ENCODE data around the gene ZMAT5. TPM values are rescaled to one million over a fixed set of nuclear protein-coding genes. Genes with fewer than 3 reads are reported as not detected.

The ZMAT5 gene
- polyA plus RNA-seq, 1 experiment: 16.4 TPM

- no peak for DNase-seq (ENCODE audit: low read depth, low spot score)
- CTCF ChIA-PET: no interaction called here
- no peak within 1 kb of the TSS for H3K4me3 ChIP-seq (ENCODE audit: low read depth, low read length)
These were observed 46.7 kb downstream of the ZMAT5 start, which contains the start of gene CABP7 for GRCh38 chr22:29719899-29720645. CABP7 (plus strand) TSS chr22:29720003; CDS start chr22:29720425, 422 bp downstream.

GRCh38 chr22:29718949-29719898 is 47.6 kb downstream of the ZMAT5 start:
- ChIA-PET CTCF (interaction anchor here (0.6 kb wide), 1 partner anchor 131 kb away, joined by 4 read pairs; no protein-coding TSS in a partner anchor), POLR2A (interaction anchor here (0.5 kb wide), 1 partner anchor 14 kb away, joined by 3 read pairs; no protein-coding TSS in a partner anchor)
- no peak for TF ChIP-seq CTCF (IDR thresholded peaks at IDR 0.05; ENCODE audit: low read depth, low read length)
- no peaks in the 10 kb centered on the region; the same call in 1 of the 2 replicates for H3K9me3 ChIP-seq (ENCODE audit: control insufficient read depth, insufficient read depth, low read length)
- no peak overlapping the region for H3K4me3 ChIP-seq (ENCODE audit: low read depth, low read length)
- no peak for DNase-seq (ENCODE audit: low read depth, low spot score)
- H3K27ac ChIP-seq (ENCODE audit: low read depth, low read length): no peak overlapping the region
- peaks cover 49% of the 10 kb centered on the region for H3K27me3 ChIP-seq (ENCODE audit: control insufficient read depth, insufficient read depth, low read length)

More at GRCh38 chr22:29719899-29720645, 46.7 kb downstream of the ZMAT5 start, which contains the start of gene CABP7:
- peaks cover 50% of the 10 kb centered on the region for H3K27me3 ChIP-seq (ENCODE audit: control insufficient read depth, insufficient read depth, low read length)
- POLR2A ChIA-PET: no interaction called here
- no peak for TF ChIP-seq CTCF (IDR thresholded peaks at IDR 0.05; ENCODE audit: low read depth, low read length)
- no peak within 1 kb of the TSS for H3K27ac ChIP-seq (ENCODE audit: low read depth, low read length)
- no peaks in the 10 kb centered on the region; the same call in 1 of the 2 replicates for H3K9me3 ChIP-seq (ENCODE audit: control insufficient read depth, insufficient read depth, low read length)

GRCh38 chr22:29717789-29718188 is 49.0 kb downstream of the ZMAT5 start:
- Histone ChIP-seq H3K27ac (ENCODE audit: low read depth, low read length) (no peak overlapping the region), H3K27me3 (ENCODE audit: control insufficient read depth, insufficient read depth, low read length) (peaks cover 62% of the 10 kb centered on the region), H3K9me3 (ENCODE audit: control insufficient read depth, insufficient read depth, low read length) (no peaks in the 10 kb centered on the region; the same call in 1 of the 2 replicates), H3K4me3 (ENCODE audit: low read depth, low read length) (no peak overlapping the region)
- POLR2A ChIA-PET: no interaction called here
- DNase-seq (ENCODE audit: low read depth, low spot score): no peak
- no peak for TF ChIP-seq CTCF (IDR thresholded peaks at IDR 0.05; ENCODE audit: low read depth, low read length)
- CTCF ChIA-PET: no interaction called here

- DNase-seq (ENCODE audit: low read depth, low spot score): peak; percentile 45
- POLR2A ChIA-PET: interaction anchor here (0.6 kb wide), 1 partner anchor 30 kb away, joined by 5 read pairs; no protein-coding TSS in a partner anchor
- TF ChIP-seq CTCF (IDR thresholded peaks at IDR 0.05; ENCODE audit: low read depth, low read length): no peak
- Histone ChIP-seq H3K4me3 (ENCODE audit: low read depth, low read length) (no peak overlapping the region), H3K9me3 (ENCODE audit: control insufficient read depth, insufficient read depth, low read length) (no peaks in the 10 kb centered on the region; the same call in 1 of the 2 replicates), H3K27me3 (ENCODE audit: control insufficient read depth, insufficient read depth, low read length) (peaks cover 64% of the 10 kb centered on the region), H3K27ac (ENCODE audit: low read depth, low read length) (no peak overlapping the region)
- CTCF ChIA-PET: interaction anchor here (0.6 kb wide), 1 partner anchor 134 kb away, joined by 6 read pairs; no protein-coding TSS in a partner anchor
These were observed 49.8 kb downstream of the ZMAT5 start for GRCh38 chr22:29716814-29717545.
